GM13976 (cell line): Measurements from ENCODE around the gene LHX3.

Experiments used
- DNase-seq: peaks from one replicate; pipeline ENCODE4 v3.0.0; 2012; ENCODE audit warnings: low spot score
- in situ Hi-C: fragments of 300-500 bp; cut with MboI; formaldehyde crosslinking; loops from one replicate; pipeline ENCODE4 v1.12.0; 2022; ENCODE audit warnings: low sequenced_read_pairs, mixed read lengths, inconsistent platforms; ENCODE audit not compliant: unreplicated experiment
- TF ChIP-seq, protein P1 (sequence below): IDR thresholded peaks from 2 replicates; pipeline ENCODE4 v1.5.1; 2012; ENCODE audit warnings: borderline replicate concordance, mild to moderate bottlenecking; ENCODE audit not compliant: insufficient read depth; ENCODE audit errors: extremely low read depth, missing control alignments, control extremely low read depth

The LHX3 gene

DNA sequence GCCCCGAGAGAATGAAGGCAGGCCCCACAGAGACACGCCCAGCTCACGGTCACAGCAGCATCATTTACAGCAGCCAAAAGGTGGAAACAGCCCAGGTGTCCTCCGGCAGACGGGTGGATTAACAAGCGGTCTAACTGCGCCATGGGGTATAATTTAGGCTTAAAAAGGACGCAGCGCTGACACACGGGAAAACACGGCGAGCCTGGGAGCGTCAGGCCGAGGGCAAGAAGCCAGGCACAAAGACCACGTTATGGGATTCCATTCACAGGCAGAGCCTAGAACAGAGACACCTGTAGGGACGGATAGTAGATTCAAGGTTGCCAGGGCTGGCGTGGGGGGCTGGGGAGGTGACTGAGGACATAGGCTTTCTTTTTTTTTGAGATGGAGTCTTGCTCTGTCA is 49.4 kb downstream of the LHX3 start:
- TF ChIP-seq, protein P1, sequence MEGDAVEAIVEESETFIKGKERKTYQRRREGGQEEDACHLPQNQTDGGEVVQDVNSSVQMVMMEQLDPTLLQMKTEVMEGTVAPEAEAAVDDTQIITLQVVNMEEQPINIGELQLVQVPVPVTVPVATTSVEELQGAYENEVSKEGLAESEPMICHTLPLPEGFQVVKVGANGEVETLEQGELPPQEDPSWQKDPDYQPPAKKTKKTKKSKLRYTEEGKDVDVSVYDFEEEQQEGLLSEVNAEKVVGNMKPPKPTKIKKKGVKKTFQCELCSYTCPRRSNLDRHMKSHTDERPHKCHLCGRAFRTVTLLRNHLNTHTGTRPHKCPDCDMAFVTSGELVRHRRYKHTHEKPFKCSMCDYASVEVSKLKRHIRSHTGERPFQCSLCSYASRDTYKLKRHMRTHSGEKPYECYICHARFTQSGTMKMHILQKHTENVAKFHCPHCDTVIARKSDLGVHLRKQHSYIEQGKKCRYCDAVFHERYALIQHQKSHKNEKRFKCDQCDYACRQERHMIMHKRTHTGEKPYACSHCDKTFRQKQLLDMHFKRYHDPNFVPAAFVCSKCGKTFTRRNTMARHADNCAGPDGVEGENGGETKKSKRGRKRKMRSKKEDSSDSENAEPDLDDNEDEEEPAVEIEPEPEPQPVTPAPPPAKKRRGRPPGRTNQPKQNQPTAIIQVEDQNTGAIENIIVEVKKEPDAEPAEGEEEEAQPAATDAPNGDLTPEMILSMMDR, result no peak
- in situ Hi-C loops, result no loop called here
- DNase-seq, result no peak

GRCh38 chr9:136154943-136155342 is 50.0 kb downstream of the LHX3 start:
- TF ChIP-seq, protein P1, result no peak
- no peak for DNase-seq
- in situ Hi-C loops, result no loop called here

DNA sequence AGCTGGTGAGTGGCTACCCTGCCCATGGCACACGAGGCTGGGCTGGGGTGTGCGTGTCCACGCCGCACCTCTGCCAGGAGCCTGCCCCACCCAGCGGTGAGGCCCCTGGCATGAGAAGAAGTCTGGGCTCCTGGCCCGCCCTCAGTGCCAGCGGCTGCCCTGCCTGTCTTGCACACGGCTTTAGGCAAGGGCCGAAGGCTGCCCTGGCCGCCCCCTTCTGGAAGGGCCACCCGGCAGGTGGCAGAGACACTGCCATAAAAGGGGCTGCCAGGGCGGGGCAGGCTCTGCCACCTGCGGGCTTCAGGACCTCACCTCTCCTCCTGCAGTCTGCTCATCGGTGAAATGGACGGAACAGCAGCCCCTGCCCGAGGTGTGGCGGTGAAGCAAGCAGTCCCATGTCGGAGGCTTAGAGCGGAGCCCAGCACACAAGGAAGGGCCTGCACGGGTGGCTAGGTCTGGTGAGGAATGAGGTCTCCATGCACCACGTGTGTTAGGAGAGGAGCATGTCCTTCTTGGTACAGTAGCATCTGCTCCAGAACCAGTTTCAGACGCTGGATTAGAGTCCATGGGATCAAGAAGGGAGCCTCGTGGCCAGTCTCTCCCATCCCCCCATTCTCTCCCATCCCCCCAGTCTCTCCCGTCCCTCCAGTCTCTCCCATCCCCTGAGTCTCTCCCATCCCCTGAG is 51.4 kb downstream of the LHX3 start:
- in situ Hi-C loops, result no loop called here
- TF ChIP-seq, protein P1, result no peak

GRCh38 chr9:136152931-136153330 is 52.0 kb downstream of the LHX3 start:
- TF ChIP-seq, protein P1, result no peak
- in situ Hi-C loops, result no loop called here
- no peak for DNase-seq

More for the DNA sequence above, 51.4 kb downstream of the LHX3 start:
- no peak for DNase-seq

DNA sequence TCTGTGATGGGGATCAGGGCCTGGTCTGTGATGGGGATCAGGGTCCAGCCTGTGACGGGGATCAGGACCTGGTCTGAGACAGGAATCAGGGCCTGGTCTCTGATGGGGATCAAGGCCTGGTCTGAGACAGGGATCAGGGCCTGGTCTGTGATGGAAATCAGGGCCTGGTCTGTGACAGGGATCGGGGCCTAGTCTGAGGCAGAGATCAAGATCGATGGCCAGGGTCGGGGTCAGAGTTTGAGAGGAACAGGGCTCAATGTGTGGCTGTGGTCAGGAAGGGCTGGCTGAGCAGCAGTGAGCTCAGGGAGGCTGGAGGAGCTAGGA is 52.4 kb downstream of the LHX3 start:
- no peak for DNase-seq
- in situ Hi-C loops, result no loop called here
- TF ChIP-seq, protein P1, result no peak

GRCh38 chr9:136151848-136152542 is 52.9 kb downstream of the LHX3 start:
- TF ChIP-seq, protein P1, result no peak
- in situ Hi-C loops, result no loop called here
- DNase-seq, result no peak
